GM19043 (cell line): ENCODE results near the gene FAM193A.

Experiments used
- ATAC-seq: cut with Tn5 transposase; IDR thresholded peaks from one replicate; pipeline ENCODE4 v1.9.1; 2021; ENCODE audit warnings: low read depth; ENCODE audit not compliant: unreplicated experiment

The FAM193A gene

GRCh38 chr4:2742081-2742822 lies 205.8 kb downstream of the FAM193A start:
- no peak for ATAC-seq

GRCh38 chr4:2742823-2743517 lies 206.5 kb downstream of the FAM193A start:
- ATAC-seq = no peak

DNA sequence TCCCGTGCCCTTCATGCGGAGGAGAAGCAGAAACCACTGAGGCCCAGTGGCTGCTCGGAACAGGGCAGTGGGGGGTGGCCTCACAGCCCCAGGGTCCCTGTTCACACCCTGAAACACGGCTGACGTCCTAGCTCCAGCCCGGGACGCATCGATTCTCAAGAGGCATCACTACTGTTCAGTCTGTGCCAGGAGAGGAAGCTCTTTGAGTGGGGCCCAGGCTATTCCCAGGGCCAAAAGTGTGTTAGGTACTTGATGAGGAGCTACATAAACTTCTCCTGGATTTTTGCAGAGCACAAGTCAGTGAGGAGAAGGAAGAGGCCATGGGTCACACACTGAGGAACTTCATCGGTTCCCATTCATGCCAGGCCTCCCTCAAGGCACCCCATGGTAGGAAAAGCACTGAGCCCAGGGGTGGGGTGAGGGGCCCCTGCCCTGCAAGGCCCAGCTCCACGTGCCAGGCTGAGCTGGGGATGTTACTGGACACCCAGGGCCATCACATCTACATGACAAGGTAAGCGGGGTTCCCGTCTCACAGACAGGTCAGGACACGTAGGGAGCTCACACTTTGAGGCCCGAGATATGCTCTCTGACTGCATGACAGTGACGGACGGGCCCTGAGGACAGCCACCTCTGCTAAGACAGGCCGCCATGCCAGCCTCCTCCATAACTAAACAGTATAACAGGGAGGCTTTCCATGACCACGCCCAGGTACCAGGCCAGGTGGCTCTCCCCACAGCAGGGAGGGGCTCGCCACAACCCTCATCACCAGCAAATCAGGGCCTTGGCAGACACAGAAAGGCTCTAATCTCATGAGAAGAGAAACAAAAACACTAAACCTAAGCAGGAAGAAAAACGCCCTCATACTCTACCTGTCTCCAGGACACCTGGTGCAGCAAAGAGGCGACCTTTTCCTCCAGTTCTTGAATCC lies 207.3 kb downstream of the FAM193A start:
- ATAC-seq = no peak

- no peak for ATAC-seq
Observed at GRCh38 chr4:2744576-2745270, 208.3 kb downstream of the FAM193A start.

GRCh38 chr4:2745516-2745915 lies 209.1 kb downstream of the FAM193A start:
- no peak for ATAC-seq

- peak; percentile 88 for ATAC-seq
Observed at GRCh38 chr4:2745981-2746806, 209.7 kb downstream of the FAM193A start.

- no peak for ATAC-seq
Observed at GRCh38 chr4:2746891-2747695, 210.6 kb downstream of the FAM193A start.

DNA sequence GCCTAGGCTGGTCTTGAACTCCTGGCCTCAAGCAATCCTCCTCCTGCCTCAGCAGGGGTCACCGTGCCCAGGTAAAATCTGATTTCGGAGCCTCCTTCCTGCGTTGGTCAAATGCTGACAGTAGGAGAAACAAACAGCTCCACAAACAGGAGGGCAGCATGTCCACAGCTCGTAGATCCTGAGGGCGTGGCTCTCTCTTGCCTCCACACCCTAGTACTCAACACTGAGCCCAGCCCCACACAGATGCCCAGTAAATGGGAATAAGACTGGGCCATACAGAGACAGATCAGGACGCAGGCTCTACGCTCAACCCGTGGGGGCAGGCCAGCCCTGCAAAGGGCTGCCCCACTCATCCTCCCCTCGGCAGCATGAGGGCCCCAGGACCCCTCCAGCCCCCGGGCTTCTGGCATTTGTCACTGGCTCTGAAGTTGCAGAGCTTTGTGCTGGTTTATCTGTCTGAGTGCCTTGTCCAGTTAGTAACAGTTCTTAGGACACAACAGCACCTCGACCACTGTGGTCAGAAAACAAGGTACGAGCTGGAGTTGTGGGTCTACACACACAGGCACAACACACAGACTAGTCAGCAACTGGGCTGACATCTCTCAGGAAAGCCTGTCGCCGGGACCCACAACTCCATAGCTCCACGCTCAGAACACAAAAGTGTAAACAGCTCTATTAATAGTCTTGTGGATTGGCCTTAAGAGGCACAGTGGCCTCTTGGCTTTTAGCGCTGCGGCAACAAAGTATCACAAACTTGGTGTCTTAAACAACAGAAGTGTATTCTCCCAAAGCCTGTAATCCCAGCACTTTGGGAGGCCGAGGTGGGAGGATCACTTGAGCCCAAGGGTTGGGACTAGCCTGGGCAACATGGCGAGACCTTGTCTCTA lies 214.5 kb downstream of the FAM193A start:
- no peak for ATAC-seq

GRCh38 chr4:2753436-2753835 lies 217.0 kb downstream of the FAM193A start:
- ATAC-seq = no peak

- ATAC-seq = no peak
Observed at GRCh38 chr4:2754848-2755819, 218.7 kb downstream of the FAM193A start.

DNA sequence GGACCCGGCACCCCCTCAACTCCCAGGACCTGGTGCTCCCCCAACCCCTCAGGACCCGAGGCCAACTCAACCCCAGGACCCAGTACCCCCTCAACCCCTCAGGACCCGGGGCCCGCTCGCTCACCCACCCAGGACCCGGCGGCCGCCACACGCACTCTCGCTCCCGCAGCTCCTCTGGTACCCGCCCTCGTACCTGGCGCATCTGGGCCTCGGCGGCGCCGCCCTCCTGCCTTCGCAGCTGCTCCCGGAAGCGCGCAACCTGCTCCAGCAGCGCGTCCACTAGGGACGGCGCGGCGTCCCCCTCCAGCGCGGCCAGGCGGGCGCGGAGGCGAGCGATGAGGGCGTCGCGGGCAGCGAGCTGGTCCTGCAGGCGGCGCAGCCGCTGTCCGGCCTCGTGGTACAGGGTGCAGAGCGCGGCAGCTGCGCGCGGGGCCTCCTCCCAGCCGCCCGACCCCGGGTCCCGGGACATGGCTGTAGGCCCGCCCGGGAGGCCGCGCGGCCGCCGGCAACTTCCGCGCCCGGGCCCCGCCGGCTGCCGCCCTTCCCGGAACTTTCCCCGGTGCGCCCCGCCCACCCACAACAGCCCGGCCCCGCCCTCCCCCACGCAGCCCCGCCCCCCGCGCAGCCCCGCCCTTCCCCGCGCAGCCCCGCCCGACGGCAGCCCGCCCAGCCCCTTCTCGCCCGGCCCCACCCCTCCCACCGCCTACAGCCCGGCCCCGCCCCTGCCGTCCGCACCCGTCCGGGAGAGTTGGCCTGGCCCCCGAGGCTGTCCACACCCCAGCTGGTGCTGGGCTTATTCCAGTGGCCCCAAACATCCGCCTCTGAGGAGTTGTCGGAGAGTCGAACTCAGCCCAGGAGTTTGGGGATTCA lies 219.6 kb downstream of the FAM193A start, which contains the start of gene TNIP2:
Gene TNIP2, minus strand, starts transcription at position 516 of the 870 bp plus-strand sequence. Its CDS starts 47 bp downstream, at position 469.
- peak; percentile 66 for ATAC-seq

GRCh38 chr4:2756691-2757350 lies 220.4 kb downstream of the FAM193A start:
- no peak for ATAC-seq

DNA sequence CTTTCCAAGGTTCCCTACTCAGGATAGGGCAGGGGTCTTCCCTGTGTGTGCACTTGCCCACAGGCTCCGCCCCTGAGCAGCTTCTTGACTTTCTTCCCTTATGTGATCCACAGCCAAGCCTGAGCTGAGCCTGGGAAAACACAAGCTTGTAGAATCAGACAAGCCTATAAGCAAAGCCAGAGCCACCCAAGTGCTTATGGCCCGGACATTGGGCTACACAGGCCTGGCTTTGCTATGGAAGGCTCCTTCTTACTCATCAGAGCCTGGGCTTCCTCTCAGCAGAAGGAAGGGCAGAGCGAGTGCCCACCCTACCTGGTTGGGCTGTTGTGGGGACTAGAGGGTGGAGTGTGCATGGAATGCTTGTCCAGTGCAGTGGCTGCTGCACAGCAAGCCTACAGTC lies 221.0 kb downstream of the FAM193A start:
- ATAC-seq = no peak

- no peak for ATAC-seq
Observed at GRCh38 chr4:2761035-2761923, 224.8 kb downstream of the FAM193A start.
